NB4 (cell line): ENCODE results near the gene TMEM168.
"Not testable (repeated sequence)": the region's sequence is repeated elsewhere in the genome, so short reads cannot be mapped to it uniquely, and the experiment has no call there.

Source experiments
- DNase-seq: peaks from one replicate; pipeline ENCODE4 v3.0.0; 2010; ENCODE audit warnings: low read depth
- H3K4me3 ChIP-seq: one replicate; pipeline ENCODE4 v1.5.1; 2011; ENCODE audit warnings: mild to moderate bottlenecking, low read depth, low read length, moderate library complexity
- MYC ChIP-seq: IDR thresholded peaks from 2 replicates; pipeline ENCODE4 v1.6.1; 2011; ENCODE audit warnings: low read depth, low read length
- POLR2A ChIP-seq: IDR thresholded peaks from 2 replicates; pipeline ENCODE4 v1.6.1; 2011; ENCODE audit warnings: mild to moderate bottlenecking; ENCODE audit not compliant: insufficient read length; ENCODE audit errors: extremely low read depth
- TF ChIP-seq, protein P1 (sequence below): IDR thresholded peaks from one replicate; pipeline ENCODE4 v1.5.1; 2012; ENCODE audit warnings: low read depth, low read length
- TF ChIP-seq, protein P2 (sequence below): IDR thresholded peaks from 2 replicates; pipeline ENCODE4 v1.6.1; 2011; ENCODE audit warnings: low read depth, low read length

The TMEM168 gene, protein sequence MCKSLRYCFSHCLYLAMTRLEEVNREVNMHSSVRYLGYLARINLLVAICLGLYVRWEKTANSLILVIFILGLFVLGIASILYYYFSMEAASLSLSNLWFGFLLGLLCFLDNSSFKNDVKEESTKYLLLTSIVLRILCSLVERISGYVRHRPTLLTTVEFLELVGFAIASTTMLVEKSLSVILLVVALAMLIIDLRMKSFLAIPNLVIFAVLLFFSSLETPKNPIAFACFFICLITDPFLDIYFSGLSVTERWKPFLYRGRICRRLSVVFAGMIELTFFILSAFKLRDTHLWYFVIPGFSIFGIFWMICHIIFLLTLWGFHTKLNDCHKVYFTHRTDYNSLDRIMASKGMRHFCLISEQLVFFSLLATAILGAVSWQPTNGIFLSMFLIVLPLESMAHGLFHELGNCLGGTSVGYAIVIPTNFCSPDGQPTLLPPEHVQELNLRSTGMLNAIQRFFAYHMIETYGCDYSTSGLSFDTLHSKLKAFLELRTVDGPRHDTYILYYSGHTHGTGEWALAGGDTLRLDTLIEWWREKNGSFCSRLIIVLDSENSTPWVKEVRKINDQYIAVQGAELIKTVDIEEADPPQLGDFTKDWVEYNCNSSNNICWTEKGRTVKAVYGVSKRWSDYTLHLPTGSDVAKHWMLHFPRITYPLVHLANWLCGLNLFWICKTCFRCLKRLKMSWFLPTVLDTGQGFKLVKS

DNA sequence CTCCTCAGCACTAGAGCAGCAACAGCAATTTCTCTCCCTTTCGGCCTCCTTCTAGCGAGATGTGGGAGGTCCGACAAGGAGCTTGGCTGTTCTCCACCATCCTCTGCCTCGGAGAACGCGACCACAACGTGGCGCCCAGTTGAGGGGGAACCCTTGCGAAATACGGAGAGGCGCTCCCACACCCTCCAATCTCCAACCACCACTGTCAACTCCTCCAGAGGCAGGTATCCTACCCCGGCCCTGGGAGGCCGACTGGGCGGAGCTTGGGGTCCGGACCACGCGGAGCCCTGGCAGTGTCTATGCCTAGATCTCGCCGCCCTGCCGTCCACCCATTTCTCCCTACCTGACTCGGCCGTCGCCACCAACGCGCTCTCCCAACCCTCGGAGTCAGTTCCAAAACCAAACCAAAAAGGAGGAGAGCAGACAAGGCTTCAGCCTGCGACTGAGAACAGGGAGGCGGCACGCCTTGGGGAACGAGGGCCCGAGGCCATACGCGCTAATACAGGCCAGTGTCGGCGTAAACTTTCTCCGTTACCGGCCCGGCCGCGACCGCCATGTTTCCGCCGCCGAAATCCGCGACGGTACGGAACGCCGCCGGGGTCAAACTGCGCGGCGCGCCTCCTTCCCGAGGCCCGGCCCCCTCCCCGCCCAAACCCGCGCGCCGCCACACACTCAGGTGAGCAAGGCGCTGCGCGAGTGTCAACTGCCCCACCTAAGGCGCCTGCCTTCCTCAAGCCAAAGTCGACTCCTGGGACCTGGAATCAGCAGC lies at the start of gene TMEM168:
Gene TMEM168 (minus strand): TSS at position 577 of the 769 bp plus-strand sequence. CDS start 5,568 bp downstream, outside the sequence.
- DNase-seq: peak; percentile 96
- peak within 1 kb of the TSS; percentile 93 for H3K4me3 ChIP-seq
- TF ChIP-seq MYC (peak; percentile 81), POLR2A (peak; percentile 52)
- TF ChIP-seq, protein P1, sequence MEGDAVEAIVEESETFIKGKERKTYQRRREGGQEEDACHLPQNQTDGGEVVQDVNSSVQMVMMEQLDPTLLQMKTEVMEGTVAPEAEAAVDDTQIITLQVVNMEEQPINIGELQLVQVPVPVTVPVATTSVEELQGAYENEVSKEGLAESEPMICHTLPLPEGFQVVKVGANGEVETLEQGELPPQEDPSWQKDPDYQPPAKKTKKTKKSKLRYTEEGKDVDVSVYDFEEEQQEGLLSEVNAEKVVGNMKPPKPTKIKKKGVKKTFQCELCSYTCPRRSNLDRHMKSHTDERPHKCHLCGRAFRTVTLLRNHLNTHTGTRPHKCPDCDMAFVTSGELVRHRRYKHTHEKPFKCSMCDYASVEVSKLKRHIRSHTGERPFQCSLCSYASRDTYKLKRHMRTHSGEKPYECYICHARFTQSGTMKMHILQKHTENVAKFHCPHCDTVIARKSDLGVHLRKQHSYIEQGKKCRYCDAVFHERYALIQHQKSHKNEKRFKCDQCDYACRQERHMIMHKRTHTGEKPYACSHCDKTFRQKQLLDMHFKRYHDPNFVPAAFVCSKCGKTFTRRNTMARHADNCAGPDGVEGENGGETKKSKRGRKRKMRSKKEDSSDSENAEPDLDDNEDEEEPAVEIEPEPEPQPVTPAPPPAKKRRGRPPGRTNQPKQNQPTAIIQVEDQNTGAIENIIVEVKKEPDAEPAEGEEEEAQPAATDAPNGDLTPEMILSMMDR: no peak
- TF ChIP-seq, protein P2, sequence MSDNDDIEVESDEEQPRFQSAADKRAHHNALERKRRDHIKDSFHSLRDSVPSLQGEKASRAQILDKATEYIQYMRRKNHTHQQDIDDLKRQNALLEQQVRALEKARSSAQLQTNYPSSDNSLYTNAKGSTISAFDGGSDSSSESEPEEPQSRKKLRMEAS: peak; percentile 74; the same call in 1 of the 2 replicates

DNA sequence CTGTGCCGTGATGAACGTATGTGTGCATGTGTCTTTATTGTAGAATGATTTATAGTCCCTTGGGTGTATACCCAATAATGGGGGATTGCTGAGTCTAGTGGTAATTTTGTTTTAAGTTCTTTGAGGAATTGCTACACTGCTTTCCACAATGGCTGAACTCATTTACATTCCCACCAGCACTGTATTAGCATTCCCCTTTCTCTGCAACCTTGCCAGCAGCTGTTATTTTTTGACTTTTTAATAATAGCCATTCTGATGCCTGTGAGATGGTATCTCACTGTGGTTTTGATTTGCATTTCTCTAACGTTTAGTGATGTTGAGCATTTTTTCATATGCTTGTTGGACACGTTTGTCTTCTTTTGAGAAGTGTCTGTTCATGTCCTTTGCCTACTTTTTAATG lies 45.7 kb upstream of the TMEM168 start:
- H3K4me3 ChIP-seq, DNase-seq: not testable (repeated sequence)

DNA sequence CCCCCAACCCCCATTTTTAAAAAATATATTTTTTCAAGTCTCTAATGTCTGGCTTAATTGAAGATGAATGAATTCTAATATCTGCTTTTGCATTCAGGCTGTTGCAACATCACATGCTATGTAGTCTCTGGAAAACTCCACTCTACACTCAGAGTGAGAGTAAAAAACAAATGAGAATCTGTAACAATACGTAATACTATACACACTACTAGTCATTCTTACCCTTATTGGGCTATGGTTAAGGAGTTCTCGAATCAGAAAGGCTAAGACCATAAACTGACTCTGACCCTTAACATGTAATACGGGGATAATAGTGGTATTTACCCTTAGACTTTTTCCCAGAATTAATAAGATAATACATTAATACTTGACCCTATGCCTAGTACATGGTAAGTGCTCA lies 42.9 kb upstream of the TMEM168 start:
- TF ChIP-seq, protein P2: no peak
- TF ChIP-seq, protein P1: no peak
- TF ChIP-seq POLR2A (no peak), MYC (no peak)
- DNase-seq: no peak
- no peak overlapping the region for H3K4me3 ChIP-seq

DNA sequence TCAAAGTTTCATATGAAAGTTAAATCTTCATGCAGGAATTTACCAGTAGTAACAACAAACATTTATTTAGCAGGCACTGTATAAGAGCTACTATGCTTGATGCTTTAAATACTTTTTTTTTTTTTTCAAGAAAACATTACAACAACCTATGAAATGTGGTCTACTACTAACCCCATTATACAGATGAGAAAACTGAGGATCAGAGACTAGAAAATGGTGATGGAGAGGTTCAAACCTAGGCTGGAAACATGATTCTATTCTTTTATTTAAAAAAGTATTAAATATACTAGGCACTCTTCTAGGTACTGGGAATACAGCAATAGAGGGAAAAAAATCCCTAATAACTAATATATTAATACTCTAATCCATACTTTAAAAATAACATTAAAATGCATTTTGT lies 40.6 kb upstream of the TMEM168 start:
- no peak overlapping the region for H3K4me3 ChIP-seq
- TF ChIP-seq, protein P1: no peak
- TF ChIP-seq POLR2A (no peak), MYC (no peak)
- TF ChIP-seq, protein P2: no peak
- DNase-seq: no peak

DNA sequence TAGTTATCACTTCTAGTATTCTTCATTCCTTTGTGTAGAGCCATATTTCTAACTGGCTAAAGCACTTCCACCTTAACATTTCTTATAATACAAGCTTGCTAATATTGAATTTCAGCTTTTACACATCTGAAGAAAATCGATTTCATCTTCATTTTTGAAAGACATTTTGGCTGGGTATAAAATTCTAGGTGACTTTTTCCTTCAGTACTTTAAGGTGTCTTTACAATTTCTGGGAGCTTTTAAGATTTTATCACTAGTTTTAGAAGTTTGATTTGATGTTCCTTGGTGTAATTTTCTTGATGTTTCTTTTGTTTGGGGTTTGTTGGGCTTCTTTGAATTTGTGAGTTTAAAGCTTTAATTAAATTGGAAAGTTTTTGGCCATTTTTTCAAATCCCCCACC lies 38.5 kb upstream of the TMEM168 start:
- DNase-seq: no peak
- no peak for TF ChIP-seq POLR2A
- TF ChIP-seq, protein P1: no peak
- TF ChIP-seq, protein P2: no peak
- no peak for TF ChIP-seq MYC
- no peak overlapping the region for H3K4me3 ChIP-seq

DNA sequence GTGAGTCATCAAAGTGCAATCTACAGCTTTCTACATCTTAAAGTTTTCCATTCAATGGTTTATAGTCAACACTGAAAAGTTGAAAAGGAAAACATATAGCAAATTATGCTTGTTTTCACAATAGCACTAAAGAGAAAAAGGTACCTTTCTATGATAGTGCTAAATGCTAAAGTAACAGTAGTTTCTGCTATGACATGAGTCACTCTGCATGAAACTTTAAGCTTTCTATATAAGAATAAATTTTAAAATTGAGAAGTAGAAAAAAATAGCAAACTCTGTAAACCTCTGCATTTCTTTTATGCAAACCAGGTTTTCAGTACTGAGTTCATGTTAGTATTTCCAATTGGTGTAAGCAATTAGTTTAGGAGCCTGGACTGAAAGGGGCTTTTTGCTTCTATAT lies 31.2 kb upstream of the TMEM168 start:
- no peak overlapping the region for H3K4me3 ChIP-seq
- no peak for DNase-seq
- TF ChIP-seq POLR2A (no peak), MYC (no peak)
- TF ChIP-seq, protein P2: no peak
- TF ChIP-seq, protein P1: no peak
